SK-N-SH (cell line): ENCODE measurements around the gene SNW1.

Experiments used
- CTCF ChIP-seq: fragments of 200-600 bp; sonication (generic); IDR thresholded peaks from 2 replicates; pipeline ENCODE4 v1.6.1; 2017; ENCODE audit warnings: antibody characterized with exemption, mild to moderate bottlenecking, moderate library complexity
- EZH2phosphoT487 ChIP-seq: fragments of 200-600 bp; sonication (generic); IDR thresholded peaks from 2 replicates; pipeline ENCODE4 v1.6.1; 2017; ENCODE audit warnings: low read depth, mixed run types, mild to moderate bottlenecking, antibody characterized with exemption, moderate library complexity, borderline replicate concordance
- SIN3A ChIP-seq: IDR thresholded peaks from 2 replicates; pipeline ENCODE4 v1.6.1; 2012; ENCODE audit warnings: low read depth, mild to moderate bottlenecking, low read length, moderate library complexity, borderline replicate concordance
- TAF1 ChIP-seq: IDR thresholded peaks from 2 replicates; pipeline ENCODE4 v1.6.1; 2012; ENCODE audit warnings: low read depth, mild to moderate bottlenecking, low read length, moderate library complexity, borderline replicate concordance
- TCF12 ChIP-seq: IDR thresholded peaks from 2 replicates; pipeline ENCODE4 v1.4.0; 2012

GRCh38 chr14:77761205-77761931, 412 bp upstream of the SNW1 start:
- TF ChIP-seq CTCF, result peak; percentile 39
- no peak for TF ChIP-seq EZH2phosphoT487
- no peak for TF ChIP-seq TAF1
- TF ChIP-seq TCF12, result no peak
- no peak for TF ChIP-seq SIN3A
